GM12878 (cell line): ENCODE results near the gene COG7. TPM values are rescaled to one million over a fixed set of nuclear protein-coding genes. Genes with fewer than 3 reads are reported as not detected.

Experiments used
- ATAC-seq: fragments of 200-7000 bp; cut with Tn5 transposase; 3 replicates; pipeline ENCODE4 v1.9.1; 2020; ENCODE audit warnings: mild to moderate bottlenecking, moderate library complexity
- BruUV-seq: library from RNA; stranded (reverse); fragments of 400-500 nt; replicated peaks from 2 replicates; lab custom pipeline; 2021; lab: Mats Ljungman, UMichigan
- CTCF ChIA-PET: fragments of 300-600 bp; sonication (Branson Sonifier 250); formaldehyde crosslinking; extraction: SDS; loops from one replicate; lab custom pipeline; 2021; ENCODE audit warnings: inconsistent platforms; lab: Yijun Ruan, JAX
- POLR2A ChIA-PET: fragments of 350-600 bp; formaldehyde crosslinking; extraction: SDS; loops from one replicate; lab custom pipeline; 2021; ENCODE audit warnings: inconsistent platforms; lab: Charles Lee
- RAD21 ChIA-PET: fragments of 300-600 bp; sonication (Branson Sonifier 250); formaldehyde crosslinking; loops from one replicate; lab custom pipeline; 2023; ENCODE audit warnings: antibody characterized with exemption; ENCODE audit not compliant: unreplicated experiment; lab: Charles Lee
- SMC1A ChIA-PET: fragments of 300-600 bp; sonication (Branson Sonifier 250); formaldehyde crosslinking; loops from one replicate; lab custom pipeline; 2023; ENCODE audit not compliant: unreplicated experiment, uncharacterized antibody; lab: Charles Lee
- DNase-seq: peaks from one replicate; pipeline ENCODE4 v3.0.0-alpha.2; 2011; ENCODE audit warnings: low read depth, low spot score
- FAIRE-seq: peaks from 3 replicates; lab custom pipeline; 2011; peaks lifted over from hg19 to GRCh38; lab: Jason Lieb, UNC
- H2AFZ ChIP-seq: 2 replicates; pipeline ENCODE4 v1.6.0; 2011; ENCODE audit warnings: low read depth, low read length, control low read depth; ENCODE audit not compliant: control insufficient read depth
- H3K27ac ChIP-seq: 2 replicates; pipeline ENCODE4 v1.5.1; 2011; ENCODE audit warnings: control low read depth; ENCODE audit not compliant: control insufficient read depth, insufficient read depth
- H3K27me3 ChIP-seq, 2 experiments: replicated peaks in 1 of 2; 2 replicates each; pipeline versions ENCODE4 v1.6.0 to v1.6.1; 2011; ENCODE audit warnings: low read length in 1 of 2; ENCODE audit not compliant: control insufficient read depth in 2 of 2, insufficient read depth in 2 of 2
- H3K36me3 ChIP-seq, 2 experiments: 2 replicates each; pipeline ENCODE4 v1.5.1; 2011; ENCODE audit warnings: low read length in 1 of 2; ENCODE audit not compliant: control insufficient read depth in 2 of 2, insufficient read depth in 2 of 2
- H3K4me1 ChIP-seq: 2 replicates; pipeline ENCODE4 v1.6.1; 2011; ENCODE audit warnings: mild to moderate bottlenecking, low read length, moderate library complexity, mixed read lengths; ENCODE audit not compliant: control insufficient read depth, insufficient read depth
- H3K4me2 ChIP-seq: 2 replicates; pipeline ENCODE4 v1.6.0; 2011; ENCODE audit warnings: control low read depth; ENCODE audit not compliant: control insufficient read depth, insufficient read depth
- H3K4me3 ChIP-seq: fragments of 200-600 bp; sonication (generic); 2 replicates; pipeline ENCODE4 v1.5.1; 2016
- H3K79me2 ChIP-seq: 2 replicates; pipeline ENCODE4 v1.6.0; 2011; ENCODE audit warnings: low read length; ENCODE audit not compliant: control insufficient read depth, insufficient read depth
- H3K9ac ChIP-seq: 2 replicates; pipeline ENCODE4 v1.8.0; 2011; ENCODE audit warnings: low read length, control low read depth, mixed read lengths; ENCODE audit not compliant: control insufficient read depth, insufficient read depth
- H3K9me3 ChIP-seq: replicated peaks from 3 replicates; pipeline ENCODE4 v1.5.1; 2011; ENCODE audit warnings: mild to moderate bottlenecking, low read length; ENCODE audit not compliant: control insufficient read depth, insufficient read depth
- H4K20me1 ChIP-seq: 2 replicates; pipeline ENCODE4 v1.6.0; 2011; ENCODE audit not compliant: control insufficient read depth, insufficient read depth
- CHD1 ChIP-seq: IDR thresholded peaks from 2 replicates; pipeline ENCODE4 v1.6.1; 2012; ENCODE audit warnings: low read depth, low read length, improper control_type of control experiment
- CREM ChIP-seq: IDR thresholded peaks from 2 replicates; pipeline ENCODE4 v1.6.1; 2014; ENCODE audit warnings: antibody characterized with exemption, low read depth
- DPF2 ChIP-seq: fragments of 450-650 bp; IDR thresholded peaks from 2 replicates; pipeline ENCODE4 v1.6.1; 2017; ENCODE audit warnings: mild to moderate bottlenecking
- EP300 ChIP-seq, 2 experiments: fragments of 150-350 bp in 1 of 2; IDR thresholded peaks; 2 replicates each; pipeline ENCODE4 v1.6.1; 2011 to 2012; ENCODE audit warnings: low read depth in 2 of 2, low read length in 2 of 2, borderline replicate concordance in 1 of 2, improper control_type of control experiment in 1 of 2, inconsistent platforms in 1 of 2; ENCODE audit not compliant: control insufficient read depth in 1 of 2
- USF2 ChIP-seq: IDR thresholded peaks from 2 replicates; pipeline ENCODE4 v1.6.1; 2011; ENCODE audit warnings: low read depth, low read length, improper control_type of control experiment, borderline replicate concordance
- ZBTB11 ChIP-seq: fragments of 450-650 bp; formaldehyde crosslinking; IDR thresholded peaks from 2 replicates; pipeline ENCODE4 v1.5.0; 2022; ENCODE audit warnings: mild to moderate bottlenecking, missing genetic modification characterization
- ZNF24 ChIP-seq: fragments of 450-650 bp; IDR thresholded peaks from 2 replicates; pipeline ENCODE4 v1.6.1; 2017; ENCODE audit warnings: antibody characterized with exemption, mild to moderate bottlenecking
- ZNF687 ChIP-seq: fragments of 450-650 bp; IDR thresholded peaks from 2 replicates; pipeline ENCODE4 v1.6.1; 2017; ENCODE audit warnings: mild to moderate bottlenecking, moderate library complexity
- WGBS: methylation state at CpG from one replicate; pipeline ENCODE4 v1.1.6; 2016; ENCODE audit warnings: low lambda C conversion rate; ENCODE audit not compliant: insufficient replicate concordance, insufficient coverage; ENCODE audit errors: missing lambda C conversion rate; 5-methylcytosine and 5-hydroxymethylcytosine counted together
- in situ Hi-C: fragments of 300-500 bp; cut with MboI; formaldehyde crosslinking; loops from 9 replicates; pipeline ENCODE4 v1.14.3; 2018; ENCODE audit warnings: mixed read lengths
- intact Hi-C: fragments of 100-400 bp; cut with micrococcal nuclease; formaldehyde crosslinking; loops from one replicate; pipeline ENCODE4 v1.14.2; 2022; ENCODE audit not compliant: unreplicated experiment
- polyA plus RNA-seq, 11 experiments: library from polyadenylated mRNA; depleted of rRNA in 4 of 11; unstranded in 6 of 11; stranded (reverse) in 5 of 11; fragments of >200 nt; fragmentation: Nextera tagmentation in 4 of 11; fragmentation: Illumina TruSeq in 1 of 11; extraction: Ambion mirVana in 4 of 11; extraction: Trizol in 1 of 11; gene quantifications; 1 replicate in 1 of 11; 2 replicates in 10 of 11; pipeline versions ENCODE4 v1.2.1 to v1.2.3, GENCODE V29; 2011 to 2016; ENCODE audit warnings: inconsistent platforms in 2 of 11, missing spikeins in 2 of 11, low read depth in 1 of 11
- total RNA-seq, 4 experiments: library from RNA; depleted of rRNA in 3 of 4; stranded (reverse); fragments of >200 nt in 3 of 4; fragmentation: Illumina TruSeq in 1 of 4; extraction: Trizol in 1 of 4; gene quantifications; 2 replicates each; pipeline versions ENCODE4 v1.2.1 to v1.2.3, GENCODE V29; 2013 to 2021
- TF ChIP-seq, protein P1 (sequence below): fragments of 450-650 bp; IDR thresholded peaks from 2 replicates; pipeline ENCODE4 v1.6.1; 2016; ENCODE audit warnings: mild to moderate bottlenecking
- TF ChIP-seq, protein P2 (sequence below): IDR thresholded peaks from 2 replicates; pipeline ENCODE4 v1.6.1; 2012; ENCODE audit warnings: low read length, inconsistent platforms
- TF ChIP-seq, protein P3 (sequence below): fragments of 450-650 bp; IDR thresholded peaks from 2 replicates; pipeline ENCODE4 v1.6.1; 2016; ENCODE audit warnings: mild to moderate bottlenecking

The COG7 gene
- total and polyA plus RNA-seq, 10 of the 15 experiments (the other 5 are each of a cell fraction or from before 2014, with no cell fraction given), result 2.9 to 24.0 (median 10.0) TPM

DNA sequence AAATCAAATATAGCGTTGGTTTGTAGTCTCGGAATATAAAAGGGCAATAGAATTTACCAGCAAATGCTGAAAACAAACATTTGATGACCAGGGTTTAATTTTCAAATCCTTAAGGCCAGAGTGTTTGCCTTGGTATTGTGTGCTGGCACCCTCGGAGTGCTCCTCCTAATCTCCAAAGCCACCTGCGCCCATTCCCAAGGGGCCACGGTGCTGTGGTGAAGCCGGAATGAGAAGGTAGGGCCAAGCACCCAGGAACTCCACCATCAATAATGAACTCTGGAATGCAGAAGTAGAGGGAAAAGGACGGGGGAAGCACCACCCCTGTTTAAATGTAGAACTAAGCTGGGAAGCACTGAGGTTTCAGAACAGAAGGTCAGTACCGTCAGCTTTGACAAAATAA lies 51.9 kb downstream of the COG7 start:
- ATAC-seq (no peak), FAIRE-seq (no peak), DNase-seq (no peak)
- intact Hi-C loops (no loop called here), in situ Hi-C loops (no loop called here)
- ChIA-PET RAD21 (no interaction called here), CTCF (no interaction called here), SMC1A (interaction anchor here (0.7 kb wide), 1 partner anchor 33 kb away, joined by 3 read pairs; no protein-coding TSS in a partner anchor), POLR2A (no interaction called here)
- Histone ChIP-seq H2AFZ (no peak overlapping the region), H3K27me3 (no peaks in the 10 kb centered on the region), H3K9ac (no peak overlapping the region), H3K79me2 (no peaks in the 10 kb centered on the region), H3K4me3 (no peak overlapping the region), H3K4me1 (no peaks in the 10 kb centered on the region), H3K27ac (no peak overlapping the region), H3K4me2 (no peak overlapping the region), H3K9me3 (no peaks in the 10 kb centered on the region), H4K20me1 (no peaks in the 10 kb centered on the region), H3K36me3 (peaks cover 6 to 11% of the 10 kb centered on the region in 2 experiments)
- WGBS, result 89% methylated on average over 8 of the region's 8 CpGs
- BruUV-seq, result no TSS peak
- no peak for TF ChIP-seq USF2
- TF ChIP-seq ZNF687, result no peak
- no peak for TF ChIP-seq EP300 (IDR thresholded peaks at IDR 0.05; ENCODE audit: borderline replicate concordance in 1 of 2, control insufficient read depth in 1 of 2, low read depth in 2 of 2, low read length in 2 of 2)
- TF ChIP-seq, protein P1, sequence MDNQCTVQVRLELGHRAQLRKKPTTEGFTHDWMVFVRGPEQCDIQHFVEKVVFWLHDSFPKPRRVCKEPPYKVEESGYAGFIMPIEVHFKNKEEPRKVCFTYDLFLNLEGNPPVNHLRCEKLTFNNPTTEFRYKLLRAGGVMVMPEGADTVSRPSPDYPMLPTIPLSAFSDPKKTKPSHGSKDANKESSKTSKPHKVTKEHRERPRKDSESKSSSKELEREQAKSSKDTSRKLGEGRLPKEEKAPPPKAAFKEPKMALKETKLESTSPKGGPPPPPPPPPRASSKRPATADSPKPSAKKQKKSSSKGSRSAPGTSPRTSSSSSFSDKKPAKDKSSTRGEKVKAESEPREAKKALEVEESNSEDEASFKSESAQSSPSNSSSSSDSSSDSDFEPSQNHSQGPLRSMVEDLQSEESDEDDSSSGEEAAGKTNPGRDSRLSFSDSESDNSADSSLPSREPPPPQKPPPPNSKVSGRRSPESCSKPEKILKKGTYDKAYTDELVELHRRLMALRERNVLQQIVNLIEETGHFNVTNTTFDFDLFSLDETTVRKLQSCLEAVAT, result no peak
- no peak for TF ChIP-seq CREM
- TF ChIP-seq CHD1, result no peak
- no peak for TF ChIP-seq ZBTB11 (CRISPR knock-in tag)
- TF ChIP-seq ZNF24, result no peak
- TF ChIP-seq, protein P2, sequence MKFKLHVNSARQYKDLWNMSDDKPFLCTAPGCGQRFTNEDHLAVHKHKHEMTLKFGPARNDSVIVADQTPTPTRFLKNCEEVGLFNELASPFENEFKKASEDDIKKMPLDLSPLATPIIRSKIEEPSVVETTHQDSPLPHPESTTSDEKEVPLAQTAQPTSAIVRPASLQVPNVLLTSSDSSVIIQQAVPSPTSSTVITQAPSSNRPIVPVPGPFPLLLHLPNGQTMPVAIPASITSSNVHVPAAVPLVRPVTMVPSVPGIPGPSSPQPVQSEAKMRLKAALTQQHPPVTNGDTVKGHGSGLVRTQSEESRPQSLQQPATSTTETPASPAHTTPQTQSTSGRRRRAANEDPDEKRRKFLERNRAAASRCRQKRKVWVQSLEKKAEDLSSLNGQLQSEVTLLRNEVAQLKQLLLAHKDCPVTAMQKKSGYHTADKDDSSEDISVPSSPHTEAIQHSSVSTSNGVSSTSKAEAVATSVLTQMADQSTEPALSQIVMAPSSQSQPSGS, result no peak
- TF ChIP-seq, protein P3, sequence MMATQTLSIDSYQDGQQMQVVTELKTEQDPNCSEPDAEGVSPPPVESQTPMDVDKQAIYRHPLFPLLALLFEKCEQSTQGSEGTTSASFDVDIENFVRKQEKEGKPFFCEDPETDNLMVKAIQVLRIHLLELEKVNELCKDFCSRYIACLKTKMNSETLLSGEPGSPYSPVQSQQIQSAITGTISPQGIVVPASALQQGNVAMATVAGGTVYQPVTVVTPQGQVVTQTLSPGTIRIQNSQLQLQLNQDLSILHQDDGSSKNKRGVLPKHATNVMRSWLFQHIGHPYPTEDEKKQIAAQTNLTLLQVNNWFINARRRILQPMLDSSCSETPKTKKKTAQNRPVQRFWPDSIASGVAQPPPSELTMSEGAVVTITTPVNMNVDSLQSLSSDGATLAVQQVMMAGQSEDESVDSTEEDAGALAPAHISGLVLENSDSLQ, result no peak
- TF ChIP-seq DPF2, result no peak
